Retinal pigment epithelial cell (primary cell): ENCODE results near the gene SLC24A3.

Experiments
- DNase-seq: peaks from one replicate; pipeline ENCODE4 v3.0.0-alpha.2; 2010; ENCODE audit warnings: low read depth
- H3K4me3 ChIP-seq: 2 replicates; pipeline ENCODE4 v1.5.1; 2011; ENCODE audit warnings: mild to moderate bottlenecking, low read length, control low read depth, moderate library complexity
- CTCF ChIP-seq: conservative IDR thresholded peaks from 2 replicates; pipeline ENCODE4 v1.5.1; 2011; ENCODE audit warnings: low read depth, low read length, control low read depth, inconsistent platforms

SLC24A3 gene

GRCh38 chr20:19756761-19757486 lies 544.5 kb downstream of the SLC24A3 start:
- no peak for TF ChIP-seq CTCF
- no peak for DNase-seq
- H3K4me3 ChIP-seq: peak overlapping the region; percentile 80

- DNase-seq: peak; percentile 71
- peak overlapping the region; percentile 80 for H3K4me3 ChIP-seq
- TF ChIP-seq CTCF: no peak
Measured at GRCh38 chr20:19757487-19758132, 545.2 kb downstream of the SLC24A3 start.

GRCh38 chr20:19758133-19758500 lies 545.7 kb downstream of the SLC24A3 start, which contains the start of gene RIN2:
Gene RIN2, plus strand, starts transcription at chr20:19758258. Its CDS starts 131,344 bp downstream, at chr20:19889602.
- peak within 1 kb of the TSS; percentile 80 for H3K4me3 ChIP-seq
- no peak for DNase-seq

GRCh38 chr20:19758501-19759331 lies 546.3 kb downstream of the SLC24A3 start:
- peak overlapping the region; percentile 80 for H3K4me3 ChIP-seq
- no peak for DNase-seq
- TF ChIP-seq CTCF: no peak

More at GRCh38 chr20:19758133-19758500, 545.7 kb downstream of the SLC24A3 start, which contains the start of gene RIN2:
- no peak for TF ChIP-seq CTCF

GRCh38 chr20:19760371-19760721 lies 547.9 kb downstream of the SLC24A3 start:
- DNase-seq: no peak
- H3K4me3 ChIP-seq: no peak overlapping the region

GRCh38 chr20:19761326-19761725 lies 548.9 kb downstream of the SLC24A3 start:
- no peak for TF ChIP-seq CTCF
- no peak overlapping the region for H3K4me3 ChIP-seq
- DNase-seq: no peak

More at GRCh38 chr20:19760371-19760721, 547.9 kb downstream of the SLC24A3 start:
- TF ChIP-seq CTCF: no peak
